MM.1S (cell line): ENCODE results near the gene FANCG.

Experiments
- DNase-seq: peaks from one replicate; pipeline ENCODE4 v3.0.0-alpha.2; 2015
- H2AFZ ChIP-seq: fragments of 300-600 bp; sonication (generic); 2 replicates; pipeline ENCODE4 v1.6.0; 2016; ENCODE audit warnings: antibody characterized with exemption, low read length
- H3F3A ChIP-seq: fragments of 300-600 bp; sonication (generic); 2 replicates; pipeline ENCODE4 v1.6.1; 2016; ENCODE audit warnings: mild to moderate bottlenecking, antibody characterized with exemption, low read length, moderate library complexity, mixed read lengths; ENCODE audit not compliant: insufficient read depth
- H3K27ac ChIP-seq: fragments of 300-600 bp; sonication (generic); 2 replicates; pipeline ENCODE4 v1.5.1; 2016; ENCODE audit warnings: mild to moderate bottlenecking, low read length
- H3K27me3 ChIP-seq: fragments of 300-600 bp; sonication (generic); replicated peaks from 2 replicates; pipeline ENCODE4 v1.6.0; 2016; ENCODE audit warnings: low read length; ENCODE audit not compliant: insufficient read depth
- H3K36me3 ChIP-seq: fragments of 300-600 bp; sonication (generic); replicated peaks from 2 replicates; pipeline ENCODE4 v1.6.1; 2016; ENCODE audit warnings: mild to moderate bottlenecking, low read length, mixed read lengths; ENCODE audit not compliant: insufficient read depth
- H3K4me1 ChIP-seq: fragments of 300-600 bp; sonication (generic); 2 replicates; pipeline ENCODE4 v1.6.1; 2016; ENCODE audit warnings: low read length, mixed read lengths
- H3K4me2 ChIP-seq: fragments of 300-600 bp; sonication (generic); 2 replicates; pipeline ENCODE4 v1.6.0; 2016; ENCODE audit warnings: low read depth, low read length
- H3K4me3 ChIP-seq: fragments of 300-600 bp; sonication (generic); 2 replicates; pipeline ENCODE4 v1.5.1; 2016; ENCODE audit warnings: low read length, mixed read lengths
- H3K79me2 ChIP-seq: fragments of 300-600 bp; sonication (generic); 2 replicates; pipeline ENCODE4 v1.6.1; 2016; ENCODE audit warnings: mixed run types, low read length, mixed read lengths
- H3K9ac ChIP-seq: fragments of 300-600 bp; sonication (generic); 2 replicates; pipeline ENCODE4 v1.6.1; 2016; ENCODE audit warnings: low read length, mixed read lengths
- H3K9me2 ChIP-seq: fragments of 300-600 bp; sonication (generic); replicated peaks from 2 replicates; pipeline ENCODE4 v1.6.1; 2016; ENCODE audit warnings: mild to moderate bottlenecking, low read length, mixed read lengths; ENCODE audit not compliant: insufficient read depth
- H3K9me3 ChIP-seq: fragments of 300-600 bp; sonication (generic); replicated peaks from 2 replicates; pipeline ENCODE4 v1.6.1; 2016; ENCODE audit warnings: mild to moderate bottlenecking, low read length, mixed read lengths; ENCODE audit not compliant: insufficient read depth
- H4K20me1 ChIP-seq: fragments of 300-600 bp; sonication (generic); 2 replicates; pipeline ENCODE4 v1.6.1; 2016; ENCODE audit warnings: mild to moderate bottlenecking, low read length, moderate library complexity, mixed read lengths; ENCODE audit not compliant: insufficient read depth
- CTCF ChIP-seq: fragments of 300-600 bp; sonication (generic); IDR thresholded peaks from 2 replicates; pipeline ENCODE4 v1.5.1; 2016; ENCODE audit warnings: antibody characterized with exemption, low read length, mixed read lengths
- EZH2 ChIP-seq: fragments of 300-600 bp; sonication (generic); optimal IDR thresholded peaks from 2 replicates; pipeline ENCODE3; 2017; ENCODE audit warnings: low read depth, mild to moderate bottlenecking, antibody characterized with exemption, low read length, mixed read lengths
- EZH2phosphoT487 ChIP-seq: fragments of 300-600 bp; sonication (generic); IDR thresholded peaks from 2 replicates; pipeline ENCODE4 v1.6.1; 2018; ENCODE audit warnings: antibody characterized with exemption, low read length

The FANCG gene

DNA sequence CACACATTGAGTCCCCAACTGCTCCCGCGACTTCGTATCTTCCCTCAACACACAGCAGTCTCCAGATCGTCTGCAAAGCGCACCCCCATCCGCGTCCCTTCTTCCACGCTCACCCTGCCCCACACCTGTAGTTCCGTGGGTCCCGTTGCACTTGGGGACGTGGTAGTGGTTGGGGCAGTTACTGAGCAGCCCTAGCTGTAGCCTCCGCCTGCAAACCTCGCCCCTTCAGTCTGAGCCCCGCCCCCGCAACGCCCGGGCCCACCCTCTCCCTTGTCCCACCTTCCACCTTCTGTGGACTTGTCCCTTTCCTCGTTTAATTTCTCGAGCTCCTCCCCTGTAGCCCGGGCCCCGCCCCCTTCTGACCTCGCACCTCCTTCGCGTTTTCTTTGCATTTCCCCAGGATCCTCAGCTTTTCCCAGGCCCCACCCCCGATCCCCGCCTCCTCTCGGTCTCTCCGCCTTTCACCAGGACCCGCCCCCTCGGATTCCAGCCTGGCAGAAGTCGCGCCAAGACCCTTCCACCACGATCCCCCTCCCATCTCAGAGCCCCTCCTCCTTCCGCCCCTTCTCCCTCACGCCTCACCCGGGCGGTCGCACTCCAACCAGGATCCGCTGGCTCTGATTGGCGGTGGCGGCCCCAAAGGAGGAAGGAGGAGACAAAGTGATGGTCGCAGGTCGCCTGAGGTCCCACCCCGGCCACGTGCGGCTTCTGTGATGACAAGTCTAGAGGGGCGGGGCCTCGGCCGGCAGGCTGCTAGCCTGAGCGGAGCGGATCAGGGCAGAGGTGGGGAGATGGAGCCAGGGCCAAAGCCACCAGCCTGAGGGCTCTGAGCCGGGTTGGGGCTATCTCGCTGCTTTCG, 36.2 kb upstream of the FANCG start, which contains the start of gene ATOSB:
Gene ATOSB, minus strand, starts transcription at position 183 of the 859 bp plus-strand sequence. CDS start 7,588 bp downstream, outside the sequence.
- Histone ChIP-seq H3K27ac (peak within 1 kb of the TSS; percentile 66), H3K4me2 (peak within 1 kb of the TSS; percentile 99), H3K9me2 (no peaks in the 10 kb centered on the region), H3K9me3 (no peaks in the 10 kb centered on the region), H2AFZ (peak within 1 kb of the TSS; percentile 82), H3K36me3 (no peaks in the 10 kb centered on the region), H3K9ac (peak within 1 kb of the TSS; percentile 53), H4K20me1 (no peaks in the 10 kb centered on the region), H3K79me2 (peaks cover 12% of the 10 kb centered on the region), H3K4me1 (peaks cover 24% of the 10 kb centered on the region), H3F3A (peaks cover 21% of the 10 kb centered on the region; the same call in 1 of the 2 replicates), H3K27me3 (no peaks in the 10 kb centered on the region), H3K4me3 (peak within 1 kb of the TSS; percentile 84)
- TF ChIP-seq EZH2 (no peak), EZH2phosphoT487 (no peak), CTCF (no peak)
- DNase-seq, result peak; percentile 98

DNA sequence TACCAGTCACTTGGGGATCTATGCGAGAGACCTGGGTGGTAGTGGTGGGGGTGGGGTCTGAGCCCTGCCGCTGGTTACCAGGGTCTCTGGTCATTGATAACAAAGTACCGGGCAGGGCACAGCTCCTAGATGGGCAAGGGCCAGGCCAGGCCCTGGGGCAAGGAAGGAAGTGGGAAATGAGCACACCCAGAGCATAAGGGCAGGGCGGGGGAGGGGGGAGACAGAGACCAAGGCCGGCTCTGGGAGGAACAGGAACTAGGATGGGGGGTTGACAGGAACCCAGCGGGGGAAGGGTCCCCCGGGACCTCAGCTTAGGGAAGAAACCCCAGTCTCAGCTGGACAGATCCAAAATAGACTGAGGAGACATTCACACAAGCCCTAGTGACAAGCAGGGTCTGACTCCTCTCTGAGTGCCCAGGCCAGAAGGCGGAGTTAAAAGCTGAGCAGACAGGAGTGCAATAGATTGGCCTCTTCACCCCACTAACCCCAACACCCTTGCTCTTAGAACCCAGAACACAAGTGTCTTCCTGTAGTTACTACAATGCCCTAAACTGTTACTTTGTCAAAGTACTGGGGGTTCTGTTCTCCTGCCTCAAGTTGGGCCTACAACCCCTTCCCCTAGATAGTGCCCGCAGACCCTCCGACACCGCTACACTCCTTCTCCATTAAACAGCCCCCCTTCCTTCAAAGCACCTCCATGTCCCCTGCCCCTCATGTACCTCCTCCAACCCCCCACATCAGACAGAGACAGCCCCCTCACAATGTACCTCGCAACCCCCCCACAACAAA, 35.3 kb upstream of the FANCG start:
- Histone ChIP-seq H3K9me2 (no peaks in the 10 kb centered on the region), H3K9me3 (no peaks in the 10 kb centered on the region), H3K4me3 (peak overlapping the region; percentile 84), H3K4me1 (peaks cover 28% of the 10 kb centered on the region), H3K36me3 (no peaks in the 10 kb centered on the region), H3K27me3 (no peaks in the 10 kb centered on the region), H3K27ac (peak overlapping the region; percentile 66; the same call in 1 of the 2 replicates), H2AFZ (peak overlapping the region; percentile 82), H3F3A (peaks cover 21% of the 10 kb centered on the region; the same call in 1 of the 2 replicates), H3K79me2 (peaks cover 16% of the 10 kb centered on the region), H3K9ac (peak overlapping the region; percentile 53), H3K4me2 (peak overlapping the region; percentile 99), H4K20me1 (no peaks in the 10 kb centered on the region)
- TF ChIP-seq CTCF (no peak), EZH2phosphoT487 (no peak), EZH2 (no peak)
- peak; percentile 66 for DNase-seq

DNA sequence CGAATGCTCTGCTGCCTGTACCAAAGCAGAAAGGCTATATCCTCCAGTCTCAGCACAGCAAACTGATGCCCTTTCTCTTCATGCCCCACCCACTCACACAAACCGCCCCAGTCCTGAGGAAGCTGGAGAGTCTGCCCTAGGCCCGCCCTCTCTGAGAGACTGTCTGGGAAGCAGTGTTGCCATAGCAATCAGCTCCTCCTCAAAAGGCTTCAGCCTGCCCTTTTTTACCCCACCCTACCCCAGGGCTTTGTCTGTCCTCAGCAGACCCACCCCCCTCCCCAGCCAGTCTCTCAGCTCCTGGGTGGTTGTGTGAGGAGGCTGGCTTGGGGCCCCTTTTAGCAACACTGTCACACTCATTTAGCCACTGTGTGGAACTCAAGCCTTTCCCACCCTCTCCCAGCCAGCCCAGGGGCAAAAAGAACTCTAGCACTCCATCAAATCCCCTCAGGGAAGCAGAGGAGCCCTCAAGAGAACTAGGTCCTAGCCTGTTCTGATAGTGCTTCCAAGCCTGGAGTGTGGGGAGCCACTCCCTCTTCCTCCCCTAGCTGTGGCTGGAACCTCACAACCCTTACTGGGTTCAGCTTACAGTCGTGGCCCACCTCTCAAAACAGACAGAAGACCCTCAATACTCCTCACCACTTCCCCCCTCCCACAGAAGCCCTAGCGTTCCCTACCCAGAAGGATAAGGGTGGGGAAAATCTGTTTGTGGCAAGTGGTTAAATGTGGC, 34.5 kb upstream of the FANCG start:
- Histone ChIP-seq H3K4me3 (peak overlapping the region; percentile 84), H3F3A (peaks cover 21% of the 10 kb centered on the region; the same call in 1 of the 2 replicates), H3K79me2 (peaks cover 16% of the 10 kb centered on the region), H3K4me2 (peak overlapping the region; percentile 99), H3K27ac (peak overlapping the region; percentile 66; the same call in 1 of the 2 replicates), H3K36me3 (no peaks in the 10 kb centered on the region), H3K9me3 (no peaks in the 10 kb centered on the region), H3K27me3 (no peaks in the 10 kb centered on the region), H2AFZ (peak overlapping the region; percentile 46; the same call in 1 of the 2 replicates), H3K4me1 (peaks cover 28% of the 10 kb centered on the region), H3K9me2 (no peaks in the 10 kb centered on the region), H4K20me1 (no peaks in the 10 kb centered on the region), H3K9ac (peak overlapping the region; percentile 53)
- peak; percentile 83 for DNase-seq
- TF ChIP-seq EZH2phosphoT487, result no peak
- TF ChIP-seq CTCF, result no peak
